NCI-H69 (cell line): Measurements from ENCODE around the gene MFSD12.
A peak's percentile ranks its signal among the peaks of the same experiment; 100 is the strongest.

Experiments
- DNase-seq: peaks from one replicate; lab custom pipeline; 2025; lab: John Stamatoyannopoulos, UW

The MFSD12 gene

GRCh38 chr19:3555653-3556422 is 1.5 kb downstream of the MFSD12 start:
- no peak for DNase-seq

- no peak for DNase-seq
Observed at GRCh38 chr19:3554254-3555083, 2.9 kb downstream of the MFSD12 start.

- no peak for DNase-seq
Observed at GRCh38 chr19:3551792-3552095, 5.6 kb downstream of the MFSD12 start.

GRCh38 chr19:3550947-3551791 is 6.2 kb downstream of the MFSD12 start:
- DNase-seq, result no peak

- no peak for DNase-seq
Observed at GRCh38 chr19:3549816-3550215, 7.6 kb downstream of the MFSD12 start.

GRCh38 chr19:3548606-3549005 is 8.8 kb downstream of the MFSD12 start:
- DNase-seq, result no peak

GRCh38 chr19:3547767-3548282 is 9.6 kb downstream of the MFSD12 start:
- no peak for DNase-seq

GRCh38 chr19:3547301-3547731 is 10.1 kb downstream of the MFSD12 start:
- DNase-seq, result peak; percentile 38

GRCh38 chr19:3546119-3546518 is 11.3 kb downstream of the MFSD12 start:
- no peak for DNase-seq

GRCh38 chr19:3545669-3546034 is 11.7 kb downstream of the MFSD12 start:
- no peak for DNase-seq

- DNase-seq, result peak; percentile 69
Observed at GRCh38 chr19:3544742-3545668, 12.4 kb downstream of the MFSD12 start.

- DNase-seq, result no peak
Observed at GRCh38 chr19:3544058-3544376, 13.4 kb downstream of the MFSD12 start.

GRCh38 chr19:3543150-3544057 is 14.0 kb downstream of the MFSD12 start:
- no peak for DNase-seq

GRCh38 chr19:3539756-3540118 is 17.6 kb downstream of the MFSD12 start:
- DNase-seq, result no peak

GRCh38 chr19:3538965-3539755 is 18.2 kb downstream of the MFSD12 start, which contains the start of gene TEKTIP1:
Gene TEKTIP1 (plus strand): TSS chr19:3539174. CDS start chr19:3539178, 4 bp downstream.
- peak; percentile 71 for DNase-seq

- DNase-seq, result no peak
Observed at GRCh38 chr19:3538258-3538929, 19.0 kb downstream of the MFSD12 start.

GRCh38 chr19:3537438-3538240 is 19.7 kb downstream of the MFSD12 start:
- DNase-seq, result no peak

GRCh38 chr19:3537101-3537437 is 20.3 kb downstream of the MFSD12 start:
- no peak for DNase-seq
